ENCODE results near the gene ABI3BP. TPM values are rescaled to one million over a fixed set of nuclear protein-coding genes. Genes with fewer than 3 reads are reported as not detected.

ABI3BP gene
- polyA plus RNA-seq, 1 of the 3 experiments (the other 2 are of a cell fraction) = 8.4 TPM

- no peak for TF ChIP-seq GATA2 (CRISPR knock-in tag; IDR thresholded peaks at IDR 0.05)
- no peak for TF ChIP-seq GABPA (IDR thresholded peaks at IDR 0.05; ENCODE audit: low read depth)
- no peak for TF ChIP-seq FOXM1 (IDR thresholded peaks at IDR 0.05; ENCODE audit: low read depth)
- no peak for TF ChIP-seq JUND (IDR thresholded peaks at IDR 0.05)
- TF ChIP-seq SMC3 (IDR thresholded peaks at IDR 0.05; ENCODE audit: low read depth, low read length) = no peak
- no peak for TF ChIP-seq ZBTB33 (IDR thresholded peaks at IDR 0.05; ENCODE audit: borderline replicate concordance, low read depth)
- no peak for TF ChIP-seq USF2 (IDR thresholded peaks at IDR 0.05; ENCODE audit: borderline replicate concordance, low read depth, low read length)
- TF ChIP-seq MAX (IDR thresholded peaks at IDR 0.05; ENCODE audit: low read depth) = no peak
- TF ChIP-seq IRF3 (IDR thresholded peaks at IDR 0.05; ENCODE audit: low read depth, low read length) = no peak
- no peak for TF ChIP-seq TCF12 (IDR thresholded peaks at IDR 0.05)
- no peak for TF ChIP-seq TAF1 (IDR thresholded peaks at IDR 0.05; ENCODE audit: borderline replicate concordance, low read depth, low read length)
- TF ChIP-seq MEF2A (IDR thresholded peaks at IDR 0.05; ENCODE audit: borderline replicate concordance, low read depth) = no peak
- TF ChIP-seq MXI1 (IDR thresholded peaks at IDR 0.05; ENCODE audit: low read depth, low read length) = no peak
- Histone ChIP-seq H3K9ac (no peak overlapping the region), H3K36me3 (replicated peaks in 1 of 2; ENCODE audit: control insufficient read depth in 1 of 2, insufficient read depth in 2 of 2, low read length in 1 of 2) (no peaks in the 10 kb centered on the region), H3K79me2 (ENCODE audit: insufficient read depth) (no peaks in the 10 kb centered on the region), H3K4me2 (no peak overlapping the region), H3K9me2 (no peaks in the 10 kb centered on the region), H3K27ac (ENCODE audit: low read depth in 2 of 2, low read length in 1 of 2) (no peak overlapping the region), H3F3A (replicated peaks; ENCODE audit: insufficient read depth) (peaks cover 19% of the 10 kb centered on the region), H2AFZ (ENCODE audit: low read depth) (peak overlapping the region; percentile 56; the same call in 1 of the 2 replicates), H4K20me1 (ENCODE audit: insufficient read depth) (no peaks in the 10 kb centered on the region), H3K4me1 (ENCODE audit: control insufficient read depth in 1 of 2, insufficient read depth in 2 of 2, low read depth in 1 of 2, low read length in 1 of 2) (peaks cover 0 to 11% of the 10 kb centered on the region in 2 experiments; a peak in 3 of 4 replicates), H3K4me3 (ENCODE audit: low read depth in 2 of 2, low read length in 1 of 2) (no peak overlapping the region), H3K27me3 (ENCODE audit: insufficient read depth) (no peaks in the 10 kb centered on the region), H3K9me3 (no peaks in the 10 kb centered on the region)
- WGBS (ENCODE audit: low lambda C conversion rate) = 73% methylated on average over 4 of the region's 4 CpGs
- DNase-seq = no peak
- POLR2A ChIA-PET = no interaction called here
- CTCF ChIA-PET = interaction anchor here (0.9 kb wide), 1 partner anchor 113 kb away, joined by 3 read pairs; no protein-coding TSS in a partner anchor
These were observed 290.9 kb downstream of the ABI3BP start for GRCh38 chr3:100702082-100702979.
